ENCODE measurements around the gene MAEL.
"Not testable (repeated sequence)": the region's sequence is repeated elsewhere in the genome, so short reads cannot be mapped to it uniquely, and the experiment has no call there.

Gene MAEL

DNA sequence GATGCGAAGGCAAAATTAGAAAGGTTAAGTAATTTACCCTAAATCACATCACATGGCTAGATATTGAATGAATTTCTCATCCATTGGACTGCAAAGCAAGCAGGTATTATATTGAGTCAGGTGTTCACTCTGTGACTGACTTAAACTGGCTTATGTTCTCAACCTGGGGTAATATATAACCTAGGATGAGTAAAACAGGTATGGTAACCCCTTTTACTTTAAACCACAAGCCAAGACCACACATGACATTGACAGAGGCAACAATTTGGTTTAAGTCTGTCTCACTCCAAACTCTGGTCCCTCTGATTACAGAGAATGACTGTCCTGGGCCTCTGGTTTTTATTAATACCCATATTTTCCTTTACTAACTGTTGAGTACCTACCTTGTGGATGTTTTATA lies 33.3 kb downstream of the MAEL start:
- Histone ChIP-seq H3K9me3 (ENCODE audit: insufficient read depth, low read depth, low read length) (no peaks in the 10 kb centered on the region), H3K4me1 (ENCODE audit: insufficient read depth, low read length) (no peaks in the 10 kb centered on the region), H3K27ac (ENCODE audit: low read length) (no peak overlapping the region), H3K9ac (ENCODE audit: low read depth, low read length) (no peak overlapping the region), H3K27me3 (ENCODE audit: insufficient read depth, low read length) (no peaks in the 10 kb centered on the region), H3K4me3 (ENCODE audit: low read length) (no peak overlapping the region), H3K36me3 (ENCODE audit: insufficient read depth, low read depth, low read length) (no peaks in the 10 kb centered on the region)

DNA sequence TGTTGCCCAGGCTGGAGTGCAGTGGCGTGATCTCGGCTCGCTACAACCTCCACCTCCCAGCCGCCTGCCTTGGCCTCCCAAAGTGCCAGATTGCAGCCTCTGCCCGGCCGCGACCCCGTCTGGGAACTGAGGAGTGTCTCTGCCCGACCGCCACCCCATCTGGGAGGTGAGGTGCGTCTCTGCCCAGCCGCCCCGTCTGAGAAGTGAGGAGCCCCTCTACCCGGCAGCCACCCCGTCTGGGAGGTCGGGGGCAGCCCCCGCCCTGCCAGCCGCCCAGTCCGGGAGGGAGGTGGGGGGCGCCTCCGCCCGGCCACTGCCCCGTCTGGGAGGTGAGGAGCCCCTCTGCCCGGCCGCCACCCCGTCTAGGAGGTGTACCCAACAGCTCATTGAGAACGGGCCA lies 40.5 kb downstream of the MAEL start:
- H3K27ac ChIP-seq (ENCODE audit: low read length); H3K27me3 ChIP-seq (ENCODE audit: insufficient read depth, low read length); H3K4me3 ChIP-seq (ENCODE audit: low read length); H3K9me3 ChIP-seq (ENCODE audit: insufficient read depth, low read depth, low read length); H3K36me3 ChIP-seq (ENCODE audit: insufficient read depth, low read depth, low read length); H3K9ac ChIP-seq (ENCODE audit: low read depth, low read length); H3K4me1 ChIP-seq (ENCODE audit: insufficient read depth, low read length): not testable (repeated sequence)

DNA sequence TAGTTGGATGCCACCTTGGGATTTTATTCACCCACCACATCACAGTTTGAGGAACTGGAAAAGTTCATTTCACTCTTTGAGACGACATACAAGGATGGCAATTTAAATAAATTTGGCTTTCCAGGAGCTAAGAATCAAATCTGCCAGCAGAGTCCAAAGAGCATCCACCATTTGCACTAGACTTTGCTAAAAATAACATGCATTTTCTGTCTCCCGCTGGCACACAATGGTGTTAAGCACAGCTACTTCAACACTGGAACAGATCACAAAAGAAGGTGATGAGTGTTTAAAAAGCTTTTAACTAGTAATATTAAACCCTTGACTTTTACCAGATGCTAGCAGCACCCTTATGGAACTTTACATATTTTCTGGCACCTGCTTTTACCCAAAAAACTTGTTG lies 44.6 kb downstream of the MAEL start:
- Histone ChIP-seq H3K9me3 (ENCODE audit: insufficient read depth, low read depth, low read length) (no peaks in the 10 kb centered on the region), H3K36me3 (ENCODE audit: insufficient read depth, low read depth, low read length) (no peaks in the 10 kb centered on the region), H3K27me3 (ENCODE audit: insufficient read depth, low read length) (no peaks in the 10 kb centered on the region), H3K27ac (ENCODE audit: low read length) (no peak overlapping the region), H3K9ac (ENCODE audit: low read depth, low read length) (no peak overlapping the region), H3K4me3 (ENCODE audit: low read length) (no peak overlapping the region), H3K4me1 (ENCODE audit: insufficient read depth, low read length) (no peaks in the 10 kb centered on the region)

DNA sequence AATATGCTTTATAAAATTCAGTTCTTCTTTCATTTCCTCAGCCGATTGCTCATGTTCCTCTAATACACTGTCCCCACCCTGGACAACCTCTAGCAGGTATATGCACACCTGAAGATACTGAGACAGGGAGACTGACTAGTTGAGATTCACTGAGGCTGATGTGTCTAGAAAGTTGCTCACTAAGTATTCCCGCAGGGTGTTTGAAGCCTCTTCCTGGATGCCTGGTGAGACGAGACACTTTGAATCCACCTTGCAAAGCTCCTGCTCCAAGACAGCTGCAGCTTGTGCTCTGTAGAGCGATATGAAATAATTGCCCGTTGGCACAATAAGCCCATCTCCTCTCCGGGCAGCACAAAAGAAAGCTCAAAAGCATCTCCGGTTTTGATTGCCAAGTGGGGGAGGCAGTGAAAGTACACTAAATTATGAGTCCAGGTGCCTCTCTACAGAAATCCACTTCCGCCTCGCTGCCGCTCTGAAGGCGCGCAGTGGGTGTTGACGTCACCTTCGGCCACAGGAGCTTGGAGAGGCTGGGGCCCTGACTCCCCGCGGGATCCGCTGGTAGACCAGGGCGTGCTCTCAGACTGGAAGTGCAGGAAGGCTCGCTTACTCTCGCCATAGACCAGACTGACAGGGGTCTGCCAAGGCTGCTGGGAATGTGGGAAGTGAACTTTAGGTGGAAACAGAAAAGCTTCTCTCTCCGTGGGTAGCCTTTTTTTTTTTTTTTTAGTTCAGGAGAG lies 54.8 kb downstream of the MAEL start:
- Histone ChIP-seq H3K27me3 (ENCODE audit: insufficient read depth, low read length) (no peaks in the 10 kb centered on the region), H3K27ac (ENCODE audit: low read length) (no peak overlapping the region), H3K4me3 (ENCODE audit: low read length) (no peak overlapping the region), H3K36me3 (ENCODE audit: insufficient read depth, low read depth, low read length) (no peaks in the 10 kb centered on the region), H3K9me3 (ENCODE audit: insufficient read depth, low read depth, low read length) (no peaks in the 10 kb centered on the region), H3K9ac (ENCODE audit: low read depth, low read length) (no peak overlapping the region), H3K4me1 (ENCODE audit: insufficient read depth, low read length) (no peaks in the 10 kb centered on the region)

DNA sequence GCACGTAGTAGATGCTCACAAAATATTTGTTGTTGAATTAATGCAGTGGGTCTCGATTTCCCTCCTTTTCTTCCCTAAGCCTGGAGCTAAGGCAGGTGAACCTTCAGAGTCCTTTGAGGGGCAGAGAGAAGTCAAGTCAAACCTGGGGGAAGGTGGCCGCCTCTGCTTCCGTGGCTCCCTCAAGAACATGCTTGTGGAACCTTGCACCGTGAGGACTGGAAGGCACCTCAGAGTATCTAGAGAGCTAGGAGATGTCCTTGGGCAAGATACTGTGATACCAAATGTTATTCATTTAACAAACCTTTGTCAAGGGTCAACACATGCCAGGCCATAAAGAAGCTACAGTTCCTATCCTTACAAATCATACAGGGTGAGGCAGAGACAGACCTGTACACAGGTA lies 62.8 kb downstream of the MAEL start:
- Histone ChIP-seq H3K9me3 (ENCODE audit: insufficient read depth, low read depth, low read length) (no peaks in the 10 kb centered on the region), H3K4me1 (ENCODE audit: insufficient read depth, low read length) (no peaks in the 10 kb centered on the region), H3K36me3 (ENCODE audit: insufficient read depth, low read depth, low read length) (no peaks in the 10 kb centered on the region), H3K27me3 (ENCODE audit: insufficient read depth, low read length) (peaks cover 6% of the 10 kb centered on the region; the same call in 1 of the 2 replicates), H3K4me3 (ENCODE audit: low read length) (no peak overlapping the region), H3K9ac (ENCODE audit: low read depth, low read length) (no peak overlapping the region), H3K27ac (ENCODE audit: low read length) (no peak overlapping the region)

DNA sequence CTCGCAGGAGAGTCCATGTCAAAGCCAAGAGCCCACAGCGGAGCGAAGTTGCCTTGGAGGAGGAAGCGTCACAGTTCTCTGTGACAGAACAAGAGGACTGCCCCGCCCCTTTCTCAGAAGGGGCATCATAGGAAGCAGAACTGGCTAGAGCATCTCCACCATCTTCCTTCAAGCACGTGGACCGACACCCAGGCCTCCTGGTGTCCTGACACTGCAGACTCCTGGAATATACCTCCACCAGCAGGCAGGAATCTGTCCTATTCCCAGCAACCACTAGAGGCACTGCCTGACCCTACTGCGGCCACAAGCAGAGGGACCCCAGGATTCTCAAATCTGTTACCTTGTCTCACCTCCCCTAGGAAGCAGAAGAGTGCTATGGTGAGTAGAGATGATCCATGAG lies 63.3 kb downstream of the MAEL start:
- H3K27me3 ChIP-seq (ENCODE audit: insufficient read depth, low read length) = peaks cover 6% of the 10 kb centered on the region; the same call in 1 of the 2 replicates
- no peak overlapping the region for H3K9ac ChIP-seq (ENCODE audit: low read depth, low read length)
- H3K27ac ChIP-seq (ENCODE audit: low read length) = no peak overlapping the region
- no peaks in the 10 kb centered on the region for H3K4me1 ChIP-seq (ENCODE audit: insufficient read depth, low read length)
- H3K4me3 ChIP-seq (ENCODE audit: low read length) = no peak overlapping the region
- no peaks in the 10 kb centered on the region for H3K36me3 ChIP-seq (ENCODE audit: insufficient read depth, low read depth, low read length)
- H3K9me3 ChIP-seq (ENCODE audit: insufficient read depth, low read depth, low read length) = no peaks in the 10 kb centered on the region

DNA sequence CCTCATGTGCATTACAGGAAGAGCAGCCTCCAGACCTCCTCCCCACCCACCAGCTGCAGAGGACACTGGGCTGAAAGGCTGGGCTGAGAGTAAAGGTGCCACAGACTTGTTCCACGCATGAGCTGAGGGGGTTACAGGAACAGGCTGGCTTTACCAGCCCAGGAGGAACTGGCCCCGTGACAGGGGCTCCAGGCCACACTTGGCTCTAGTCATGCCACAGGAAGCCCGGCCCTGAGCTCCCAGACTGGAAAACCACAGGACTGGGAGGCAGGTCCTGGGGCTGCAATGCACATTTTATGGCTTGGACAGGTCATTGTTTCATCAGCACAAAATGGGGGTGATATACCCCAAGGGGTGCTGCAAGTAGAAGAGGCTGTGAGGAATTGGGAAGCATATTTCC lies 65.5 kb downstream of the MAEL start:
- H3K36me3 ChIP-seq (ENCODE audit: insufficient read depth, low read depth, low read length) = no peaks in the 10 kb centered on the region
- no peak overlapping the region for H3K4me3 ChIP-seq (ENCODE audit: low read length)
- no peaks in the 10 kb centered on the region for H3K9me3 ChIP-seq (ENCODE audit: insufficient read depth, low read depth, low read length)
- no peak overlapping the region for H3K9ac ChIP-seq (ENCODE audit: low read depth, low read length)
- H3K27ac ChIP-seq (ENCODE audit: low read length) = no peak overlapping the region
- H3K4me1 ChIP-seq (ENCODE audit: insufficient read depth, low read length) = peaks cover 5% of the 10 kb centered on the region; the same call in 1 of the 2 replicates
- H3K27me3 ChIP-seq (ENCODE audit: insufficient read depth, low read length) = peaks cover 6% of the 10 kb centered on the region; the same call in 1 of the 2 replicates

DNA sequence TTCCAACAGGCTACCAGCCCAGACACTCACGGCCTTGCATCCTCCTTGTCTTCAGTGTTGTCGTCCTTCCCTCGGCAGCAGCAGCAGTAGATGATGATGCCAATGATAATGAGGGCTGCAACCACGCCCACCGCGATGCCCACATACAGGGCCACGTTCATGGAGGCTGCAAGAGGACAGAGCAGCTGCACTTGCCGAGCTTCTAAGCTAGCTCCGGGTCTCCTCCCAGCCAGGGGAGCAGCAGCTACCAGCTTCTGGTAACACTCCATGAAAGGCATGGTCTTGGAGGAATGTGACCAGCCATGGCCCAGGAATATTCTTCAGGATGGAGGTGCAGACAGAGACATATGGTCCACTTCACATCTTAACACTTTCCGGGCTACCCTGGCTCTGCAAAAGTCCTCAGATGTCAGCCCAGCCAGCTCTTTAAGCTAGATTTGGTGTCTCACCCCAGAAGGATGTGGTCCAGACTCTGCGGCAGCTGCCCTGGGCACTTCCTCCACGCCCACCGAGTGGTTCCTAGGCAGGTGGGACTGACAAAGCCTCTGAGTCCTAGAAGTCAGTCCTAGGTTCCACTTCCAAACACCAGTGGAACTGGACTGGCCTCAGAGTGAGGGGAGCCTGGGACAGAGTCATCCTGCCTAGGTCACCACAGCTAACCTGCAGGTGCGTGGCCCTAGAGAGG lies 66.0 kb downstream of the MAEL start:
- H3K9me3 ChIP-seq (ENCODE audit: insufficient read depth, low read depth, low read length) = no peaks in the 10 kb centered on the region
- H3K9ac ChIP-seq (ENCODE audit: low read depth, low read length) = no peak overlapping the region
- H3K27ac ChIP-seq (ENCODE audit: low read length) = no peak overlapping the region
- no peak overlapping the region for H3K4me3 ChIP-seq (ENCODE audit: low read length)
- no peaks in the 10 kb centered on the region for H3K36me3 ChIP-seq (ENCODE audit: insufficient read depth, low read depth, low read length)
- peaks cover 6% of the 10 kb centered on the region; the same call in 1 of the 2 replicates for H3K27me3 ChIP-seq (ENCODE audit: insufficient read depth, low read length)
- peaks cover 7% of the 10 kb centered on the region; the same call in 1 of the 2 replicates for H3K4me1 ChIP-seq (ENCODE audit: insufficient read depth, low read length)

DNA sequence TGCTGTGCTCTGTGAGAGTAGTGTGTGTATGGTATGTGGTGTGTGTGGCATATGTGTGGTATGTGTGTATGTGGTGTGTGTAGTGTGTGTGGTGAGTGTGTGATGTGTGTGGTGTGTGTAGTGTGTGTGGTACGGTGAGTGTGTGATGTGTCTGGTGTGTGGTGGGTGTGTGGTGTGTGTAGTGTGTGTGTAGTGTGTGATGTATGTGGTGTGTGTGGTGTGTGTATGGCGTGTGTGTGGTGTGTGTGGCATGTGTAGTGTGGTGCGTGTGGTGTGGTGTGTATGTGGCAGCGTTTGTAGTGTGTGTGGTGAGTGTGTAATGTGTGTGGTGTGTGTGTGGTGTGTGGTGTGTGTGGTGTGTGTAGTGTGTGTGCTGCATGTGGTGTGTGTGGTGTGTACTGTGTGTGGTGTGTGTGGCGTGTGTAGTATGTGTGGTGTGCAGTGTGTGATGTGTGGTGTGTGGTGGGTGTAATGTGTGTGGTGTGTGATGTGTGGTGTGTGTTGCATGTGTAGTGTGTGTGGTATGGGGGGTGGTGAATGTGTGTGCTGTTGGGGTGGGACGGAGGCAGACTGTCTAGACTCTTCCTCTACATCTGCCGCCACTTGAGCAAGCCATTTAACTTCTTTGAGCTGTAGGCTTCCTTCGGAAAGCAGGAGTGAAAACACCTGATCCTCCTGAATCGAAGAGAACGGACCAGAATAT lies 67.6 kb downstream of the MAEL start:
- H3K9ac ChIP-seq (ENCODE audit: low read depth, low read length) = no peak overlapping the region
- H3K27me3 ChIP-seq (ENCODE audit: insufficient read depth, low read length) = peaks cover 6% of the 10 kb centered on the region; the same call in 1 of the 2 replicates
- H3K4me3 ChIP-seq (ENCODE audit: low read length) = no peak overlapping the region
- no peaks in the 10 kb centered on the region for H3K9me3 ChIP-seq (ENCODE audit: insufficient read depth, low read depth, low read length)
- H3K36me3 ChIP-seq (ENCODE audit: insufficient read depth, low read depth, low read length) = no peaks in the 10 kb centered on the region
- peaks cover 7% of the 10 kb centered on the region; the same call in 1 of the 2 replicates for H3K4me1 ChIP-seq (ENCODE audit: insufficient read depth, low read length)
- no peak overlapping the region for H3K27ac ChIP-seq (ENCODE audit: low read length)

DNA sequence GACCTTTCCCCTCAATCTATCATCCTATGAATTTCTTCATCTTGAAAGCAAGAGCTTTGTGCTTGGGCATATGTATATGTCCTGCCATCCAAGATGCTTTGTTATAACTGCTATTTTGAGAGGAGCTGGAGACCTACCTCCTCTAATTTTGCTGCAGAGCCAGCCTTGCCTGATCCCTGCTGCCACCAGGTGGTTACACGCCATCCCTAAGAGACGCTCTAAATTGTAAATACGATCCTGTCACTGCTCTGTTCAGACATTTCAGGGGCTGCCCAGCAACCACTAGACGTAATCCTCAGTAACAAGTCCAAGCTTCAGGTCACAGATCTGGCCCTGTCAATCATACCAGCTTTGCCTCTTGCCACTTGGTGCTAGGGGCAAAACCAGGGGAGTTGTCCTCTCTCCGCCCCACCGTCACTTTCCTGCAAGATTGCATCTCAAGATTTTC lies 68.2 kb downstream of the MAEL start:
- Histone ChIP-seq H3K4me3 (ENCODE audit: low read length) (no peak overlapping the region), H3K9me3 (ENCODE audit: insufficient read depth, low read depth, low read length) (no peaks in the 10 kb centered on the region), H3K27me3 (ENCODE audit: insufficient read depth, low read length) (no peaks in the 10 kb centered on the region), H3K36me3 (ENCODE audit: insufficient read depth, low read depth, low read length) (no peaks in the 10 kb centered on the region), H3K4me1 (ENCODE audit: insufficient read depth, low read length) (peaks cover 7% of the 10 kb centered on the region; the same call in 1 of the 2 replicates), H3K27ac (ENCODE audit: low read length) (no peak overlapping the region), H3K9ac (ENCODE audit: low read depth, low read length) (no peak overlapping the region)

DNA sequence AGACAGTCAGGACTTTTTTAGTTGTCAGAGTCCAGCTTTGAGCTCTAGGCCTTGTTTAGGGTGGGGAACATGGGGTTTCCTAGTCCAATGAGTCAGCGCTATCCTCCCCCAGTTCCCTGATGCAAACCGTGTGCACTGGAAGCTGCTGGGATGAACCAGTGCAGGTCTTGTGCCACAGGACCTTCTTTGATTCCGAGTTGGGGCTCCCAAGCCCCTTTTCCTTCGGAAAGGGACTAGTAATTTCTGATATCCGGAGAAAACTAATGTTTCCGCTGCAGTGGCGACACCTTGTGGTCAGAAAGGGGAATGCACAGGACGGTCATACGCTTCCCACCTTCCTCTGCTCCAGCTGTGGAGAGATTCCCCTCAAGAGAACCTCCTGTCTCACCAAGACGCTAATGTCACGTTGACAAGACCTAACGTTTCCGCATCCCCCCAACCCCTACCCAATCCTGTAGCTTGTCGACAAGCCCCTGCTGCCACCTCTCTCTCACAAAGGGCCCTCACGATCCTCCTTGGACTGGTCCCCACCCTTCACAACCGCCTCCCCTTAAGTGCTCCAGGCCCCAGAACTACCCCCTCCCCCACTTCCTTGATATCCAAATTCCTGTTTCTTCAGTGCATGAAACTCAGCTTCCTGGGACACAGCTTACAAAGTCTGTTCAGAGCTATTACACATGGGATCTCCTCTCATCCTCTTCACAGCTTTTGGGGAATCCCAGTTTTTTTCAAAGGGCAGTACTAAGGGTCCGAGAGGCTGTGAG lies 70.1 kb downstream of the MAEL start:
- Histone ChIP-seq H3K9ac (ENCODE audit: low read depth, low read length) (0 out of 2 replicates have a peak overlapping the region, but pooled peaks have one; percentile 31), H3K9me3 (ENCODE audit: insufficient read depth, low read depth, low read length) (no peaks in the 10 kb centered on the region), H3K36me3 (ENCODE audit: insufficient read depth, low read depth, low read length) (no peaks in the 10 kb centered on the region), H3K27me3 (ENCODE audit: insufficient read depth, low read length) (no peaks in the 10 kb centered on the region), H3K27ac (ENCODE audit: low read length) (no peak overlapping the region), H3K4me1 (ENCODE audit: insufficient read depth, low read length) (peaks cover 7% of the 10 kb centered on the region; the same call in 1 of the 2 replicates), H3K4me3 (ENCODE audit: low read length) (peak overlapping the region; percentile 45; the same call in 1 of the 2 replicates)
